PFSK-1 (cell line): Measurements from ENCODE around the gene TSGA10IP.

Experiments used
- FOXP2 ChIP-seq: optimal IDR thresholded peaks from 2 replicates; pipeline ENCODE3; 2011; ENCODE audit warnings: borderline replicate concordance, control low read depth, inconsistent platforms; ENCODE audit not compliant: insufficient read depth; ENCODE audit errors: extremely low read length, extremely low read depth
- POLR2AphosphoS5 ChIP-seq: IDR thresholded peaks from 2 replicates; pipeline ENCODE4 v1.6.1; 2012; ENCODE audit warnings: low read depth, mild to moderate bottlenecking, control low read depth, low read length, moderate library complexity
- REST ChIP-seq, 2 experiments: IDR thresholded peaks; 2 replicates each; pipeline versions ENCODE4 v1.6.1 to v1.8.0; 2011 to 2012; ENCODE audit warnings: low read depth in 2 of 2, low read length in 2 of 2, control low read depth in 1 of 2, inconsistent platforms in 1 of 2, mild to moderate bottlenecking in 1 of 2, moderate library complexity in 1 of 2; ENCODE audit not compliant: insufficient read depth in 1 of 2
- SIN3A ChIP-seq: IDR thresholded peaks from 2 replicates; pipeline ENCODE4 v1.6.1; 2012; ENCODE audit warnings: mild to moderate bottlenecking, low read length, moderate library complexity, borderline replicate concordance; ENCODE audit not compliant: insufficient read depth
- TAF1 ChIP-seq: IDR thresholded peaks from 2 replicates; pipeline ENCODE4 v1.6.1; 2012; ENCODE audit warnings: low read length, control low read depth, borderline replicate concordance; ENCODE audit not compliant: insufficient read depth

TSGA10IP gene

DNA sequence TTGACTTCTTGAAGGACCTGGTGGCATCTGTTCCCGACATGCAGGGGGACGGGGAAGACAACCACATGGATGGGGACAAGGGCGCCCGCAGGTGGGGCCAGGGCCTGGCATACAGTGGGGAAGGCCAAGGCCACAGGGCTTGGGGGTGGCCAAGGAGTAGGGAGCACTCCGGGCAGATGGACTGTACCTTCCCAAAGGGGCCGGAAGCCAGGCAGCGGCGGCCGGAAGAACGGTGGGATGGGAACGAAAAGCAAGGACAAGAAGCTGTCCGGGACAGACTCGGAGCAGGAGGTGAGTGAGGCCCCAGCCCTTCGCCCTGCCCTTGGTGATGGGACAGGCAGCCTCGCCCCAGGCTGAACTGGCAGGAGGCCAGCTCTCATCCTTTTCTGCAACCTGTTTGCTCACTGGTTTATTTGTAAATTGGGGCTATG is 24.9 kb upstream of the TSGA10IP start:
- TF ChIP-seq TAF1 (no peak), POLR2AphosphoS5 (no peak), SIN3A (no peak), FOXP2 (no peak), REST (IDR thresholded peaks at IDR 0.05; ENCODE audit: insufficient read depth in 1 of 2, low read depth in 2 of 2, low read length in 2 of 2) (no peak)

DNA sequence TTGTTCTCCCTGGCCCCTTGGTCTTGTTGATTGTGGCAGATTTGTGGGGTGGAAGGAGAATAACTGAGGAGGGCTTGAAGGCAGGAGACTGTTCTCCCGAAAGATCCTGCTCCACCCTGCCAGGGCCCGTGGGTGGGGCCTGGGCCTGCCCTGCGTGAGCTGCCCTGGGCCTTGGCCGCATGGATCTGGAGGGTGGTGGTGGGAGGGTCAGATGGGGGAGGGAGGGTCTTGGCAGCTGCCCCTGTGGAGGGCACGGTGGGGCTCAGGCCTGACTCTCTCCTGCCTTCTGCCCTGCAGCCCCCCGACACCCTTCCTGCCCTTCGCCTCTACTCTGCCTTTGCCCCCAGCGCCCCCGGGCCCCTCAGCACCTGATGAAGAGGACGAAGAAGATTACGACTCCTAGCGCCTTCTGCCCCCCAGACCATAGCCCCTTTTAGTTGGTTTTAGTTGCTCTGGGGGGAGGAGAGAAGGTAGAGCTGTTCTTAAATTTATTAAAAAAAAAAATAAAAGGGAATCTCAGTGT is 24.2 kb upstream of the TSGA10IP start:
- no peak for TF ChIP-seq POLR2AphosphoS5
- no peak for TF ChIP-seq TAF1

DNA sequence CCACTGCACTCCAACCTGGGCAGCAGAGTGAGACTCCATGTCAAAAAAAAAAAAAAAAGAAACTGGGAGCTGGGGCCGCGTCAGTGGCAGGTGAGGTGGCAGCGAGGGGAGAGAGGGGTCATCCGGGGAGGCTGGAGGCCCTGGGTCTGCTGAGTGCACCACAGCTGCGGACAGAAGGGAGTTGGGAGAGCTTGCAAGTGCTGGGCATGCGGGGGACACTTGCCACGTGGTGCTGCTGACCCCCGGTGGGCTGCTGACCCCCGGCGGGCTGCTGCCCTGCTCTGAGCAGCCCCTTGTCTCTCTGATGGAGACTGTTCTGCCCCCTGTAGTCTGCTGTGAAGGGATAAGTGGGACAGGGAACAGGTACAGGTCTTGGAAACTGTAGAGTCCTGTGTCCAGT is 23.4 kb upstream of the TSGA10IP start:
- no peak for TF ChIP-seq SIN3A
- TF ChIP-seq REST (IDR thresholded peaks at IDR 0.05; ENCODE audit: insufficient read depth in 1 of 2, low read depth in 2 of 2, low read length in 2 of 2), result no peak
- no peak for TF ChIP-seq POLR2AphosphoS5
- no peak for TF ChIP-seq FOXP2

- TF ChIP-seq FOXP2 (no peak), SIN3A (no peak), TAF1 (no peak), REST (IDR thresholded peaks at IDR 0.05; ENCODE audit: insufficient read depth in 1 of 2, low read depth in 2 of 2, low read length in 2 of 2) (no peak), POLR2AphosphoS5 (no peak)
These were observed 22.7 kb upstream of the TSGA10IP start for GRCh38 chr11:65922565-65922964.

DNA sequence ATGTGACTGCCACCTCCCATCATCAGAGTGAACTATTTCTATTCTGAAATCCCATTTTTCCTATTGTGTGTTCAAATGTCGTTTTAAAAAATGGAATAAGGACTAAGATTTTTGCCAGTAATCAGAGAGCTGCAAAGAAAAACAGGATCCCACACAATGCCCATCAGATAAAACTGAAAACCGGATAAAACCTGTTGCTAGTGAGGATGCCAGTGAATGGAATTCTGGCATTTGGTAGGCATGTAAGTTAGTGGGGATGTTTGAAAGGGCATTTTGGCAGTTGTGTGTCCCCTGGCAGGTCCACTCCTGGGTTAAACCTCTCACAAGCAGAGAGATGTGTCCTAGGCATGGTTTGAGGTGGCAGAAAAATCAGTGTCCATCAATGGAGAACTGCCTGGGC is 19.9 kb upstream of the TSGA10IP start:
- TF ChIP-seq TAF1 (no peak), FOXP2 (no peak), SIN3A (no peak), REST (IDR thresholded peaks at IDR 0.05; ENCODE audit: insufficient read depth in 1 of 2, low read depth in 2 of 2, low read length in 2 of 2) (no peak), POLR2AphosphoS5 (no peak)

- TF ChIP-seq FOXP2 (no peak), TAF1 (no peak), REST (IDR thresholded peaks at IDR 0.05; ENCODE audit: insufficient read depth in 1 of 2, low read depth in 2 of 2, low read length in 2 of 2) (no peak), SIN3A (no peak), POLR2AphosphoS5 (no peak)
These were observed 17.3 kb upstream of the TSGA10IP start for GRCh38 chr11:65927904-65928397.
